GM12891 (cell line): ENCODE data around the gene CGAS.

Source experiments
- PAX5 ChIP-seq: IDR thresholded peaks from 2 replicates; pipeline ENCODE4 v1.6.1; 2011; ENCODE audit warnings: low read length, moderate library complexity, mild to moderate bottlenecking; ENCODE audit not compliant: insufficient read depth, severe bottlenecking
- POLR2A ChIP-seq: IDR thresholded peaks from 2 replicates; pipeline ENCODE4 v1.6.1; 2011; ENCODE audit warnings: low read depth, low read length, control low read depth
- POLR2AphosphoS5 ChIP-seq: IDR thresholded peaks from 2 replicates; pipeline ENCODE4 v1.6.1; 2011; ENCODE audit warnings: low read depth, low read length, control low read depth
- POU2F2 ChIP-seq: IDR thresholded peaks from 2 replicates; pipeline ENCODE4 v1.6.1; 2011; ENCODE audit warnings: low read depth, mild to moderate bottlenecking, control low read depth, low read length, moderate library complexity
- SPI1 ChIP-seq: IDR thresholded peaks from 2 replicates; pipeline ENCODE4 v1.6.1; 2011; ENCODE audit warnings: low read depth, low read length, control low read depth
- TAF1 ChIP-seq: IDR thresholded peaks from 2 replicates; pipeline ENCODE4 v1.6.1; 2011; ENCODE audit warnings: low read depth, low read length, control low read depth

DNA sequence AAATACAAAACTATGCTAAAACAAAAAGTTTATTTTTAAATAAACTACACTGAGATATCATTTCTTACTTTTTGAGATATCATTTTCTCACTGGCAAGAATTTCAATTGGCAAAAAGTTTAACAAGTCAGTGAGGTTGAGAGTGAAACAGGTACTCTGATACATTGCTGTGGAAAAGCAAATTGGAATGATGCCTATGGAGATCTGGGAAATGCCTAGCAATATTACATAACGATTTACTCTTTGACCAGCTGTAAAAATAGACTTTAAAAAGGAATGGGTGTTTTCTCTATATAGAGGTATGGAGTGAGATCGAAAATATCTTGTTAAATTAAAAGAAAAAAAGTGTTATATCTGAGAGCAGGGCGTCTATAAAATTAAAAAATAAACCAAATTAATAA, 16.9 kb downstream of the CGAS start:
- TF ChIP-seq POLR2AphosphoS5 (no peak), SPI1 (no peak), POLR2A (no peak), TAF1 (no peak), PAX5 (no peak), POU2F2 (no peak)
